ENCODE measurements around the gene LRP1B.

DNA sequence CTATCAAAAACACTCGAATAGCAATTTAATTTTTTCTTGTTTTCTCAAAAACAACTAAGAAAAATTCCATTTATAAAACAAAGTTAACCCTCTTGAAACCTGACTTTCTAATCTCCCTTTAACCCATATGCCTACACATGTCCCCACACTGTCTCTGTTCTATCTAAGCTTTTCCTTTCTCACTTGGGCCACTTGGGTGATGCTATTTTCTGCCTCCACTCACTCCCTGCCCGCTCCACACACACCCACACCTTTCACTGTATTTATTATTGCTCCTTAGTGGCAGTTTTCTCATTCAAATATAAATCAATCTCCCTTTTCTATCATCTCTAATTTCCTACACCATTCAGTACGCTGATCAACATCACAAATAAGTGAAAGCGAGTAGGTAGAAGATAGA, 531.1 kb downstream of the LRP1B start:
- TF ChIP-seq, protein P1, sequence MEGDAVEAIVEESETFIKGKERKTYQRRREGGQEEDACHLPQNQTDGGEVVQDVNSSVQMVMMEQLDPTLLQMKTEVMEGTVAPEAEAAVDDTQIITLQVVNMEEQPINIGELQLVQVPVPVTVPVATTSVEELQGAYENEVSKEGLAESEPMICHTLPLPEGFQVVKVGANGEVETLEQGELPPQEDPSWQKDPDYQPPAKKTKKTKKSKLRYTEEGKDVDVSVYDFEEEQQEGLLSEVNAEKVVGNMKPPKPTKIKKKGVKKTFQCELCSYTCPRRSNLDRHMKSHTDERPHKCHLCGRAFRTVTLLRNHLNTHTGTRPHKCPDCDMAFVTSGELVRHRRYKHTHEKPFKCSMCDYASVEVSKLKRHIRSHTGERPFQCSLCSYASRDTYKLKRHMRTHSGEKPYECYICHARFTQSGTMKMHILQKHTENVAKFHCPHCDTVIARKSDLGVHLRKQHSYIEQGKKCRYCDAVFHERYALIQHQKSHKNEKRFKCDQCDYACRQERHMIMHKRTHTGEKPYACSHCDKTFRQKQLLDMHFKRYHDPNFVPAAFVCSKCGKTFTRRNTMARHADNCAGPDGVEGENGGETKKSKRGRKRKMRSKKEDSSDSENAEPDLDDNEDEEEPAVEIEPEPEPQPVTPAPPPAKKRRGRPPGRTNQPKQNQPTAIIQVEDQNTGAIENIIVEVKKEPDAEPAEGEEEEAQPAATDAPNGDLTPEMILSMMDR (IDR thresholded peaks at IDR 0.05), result no peak
- TF ChIP-seq POLR2A (IDR thresholded peaks at IDR 0.05), result no peak
